ENCODE data around the gene RICTOR. TPM values are rescaled to one million over a fixed set of nuclear protein-coding genes. Genes with fewer than 3 reads are reported as not detected.

The RICTOR gene
- total RNA-seq, 2 donors from 2014 or later, result 21.5 to 36.8 TPM

DNA sequence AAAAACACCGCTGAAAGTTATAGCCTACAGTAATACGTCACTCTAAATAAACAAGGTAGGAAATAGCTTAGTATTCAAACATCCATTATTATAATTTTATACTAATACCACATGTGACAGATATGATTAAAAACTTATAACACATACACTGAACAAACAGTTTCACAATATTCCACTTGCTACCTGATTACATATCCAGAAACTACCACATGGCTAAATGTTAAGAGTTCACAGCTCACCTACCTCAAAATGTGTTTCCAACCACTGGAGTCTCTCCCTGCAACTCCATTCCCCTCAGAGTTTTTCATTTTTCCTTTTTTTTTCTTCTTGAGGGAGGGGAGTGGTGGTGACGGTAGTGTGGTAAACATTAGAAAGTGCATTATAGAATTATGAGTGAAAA is 12.1 kb downstream of the RICTOR start:
- Histone ChIP-seq H3K4me1 (replicated peaks) (no peaks in the 10 kb centered on the region), H3K27ac (no peak overlapping the region), H3K36me3 (no peaks in the 10 kb centered on the region), H3K4me3 (no peak overlapping the region), H3K27me3 (replicated peaks; ENCODE audit: insufficient read depth) (no peaks in the 10 kb centered on the region), H3K9me3 (no peaks in the 10 kb centered on the region)
- TF ChIP-seq, protein P1, sequence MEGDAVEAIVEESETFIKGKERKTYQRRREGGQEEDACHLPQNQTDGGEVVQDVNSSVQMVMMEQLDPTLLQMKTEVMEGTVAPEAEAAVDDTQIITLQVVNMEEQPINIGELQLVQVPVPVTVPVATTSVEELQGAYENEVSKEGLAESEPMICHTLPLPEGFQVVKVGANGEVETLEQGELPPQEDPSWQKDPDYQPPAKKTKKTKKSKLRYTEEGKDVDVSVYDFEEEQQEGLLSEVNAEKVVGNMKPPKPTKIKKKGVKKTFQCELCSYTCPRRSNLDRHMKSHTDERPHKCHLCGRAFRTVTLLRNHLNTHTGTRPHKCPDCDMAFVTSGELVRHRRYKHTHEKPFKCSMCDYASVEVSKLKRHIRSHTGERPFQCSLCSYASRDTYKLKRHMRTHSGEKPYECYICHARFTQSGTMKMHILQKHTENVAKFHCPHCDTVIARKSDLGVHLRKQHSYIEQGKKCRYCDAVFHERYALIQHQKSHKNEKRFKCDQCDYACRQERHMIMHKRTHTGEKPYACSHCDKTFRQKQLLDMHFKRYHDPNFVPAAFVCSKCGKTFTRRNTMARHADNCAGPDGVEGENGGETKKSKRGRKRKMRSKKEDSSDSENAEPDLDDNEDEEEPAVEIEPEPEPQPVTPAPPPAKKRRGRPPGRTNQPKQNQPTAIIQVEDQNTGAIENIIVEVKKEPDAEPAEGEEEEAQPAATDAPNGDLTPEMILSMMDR (IDR thresholded peaks at IDR 0.05), result no peak
- TF ChIP-seq POLR2A (IDR thresholded peaks at IDR 0.05), result no peak
- no peak for TF ChIP-seq POLR2AphosphoS5 (IDR thresholded peaks at IDR 0.05)
- whole genome bisulfite sequencing, result 59% methylated on average over 3 of the region's 3 CpGs
- intact Hi-C loops (cut with DNase I), result no loop called here
- DNase-seq (ENCODE audit: low spot score), result no peak

DNA sequence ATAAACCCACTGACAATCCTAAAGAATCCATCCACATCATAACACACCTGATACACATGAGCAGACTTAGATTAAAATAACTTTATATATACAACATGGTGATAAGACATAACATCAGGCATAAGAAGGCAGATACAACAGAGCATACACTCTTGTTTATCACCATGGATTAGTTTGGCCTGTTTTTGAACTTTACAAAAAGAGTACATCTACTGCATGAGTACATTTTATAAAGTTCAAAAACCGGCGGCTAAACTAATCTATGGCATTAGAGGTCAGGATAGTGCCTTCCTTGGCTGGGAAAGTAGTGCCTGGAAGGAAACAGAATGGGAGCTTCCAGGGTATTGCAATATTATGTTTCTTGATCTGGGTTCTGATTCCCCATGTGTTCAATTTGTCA is 15.1 kb downstream of the RICTOR start:
- H3K27me3 ChIP-seq (replicated peaks; ENCODE audit: insufficient read depth), result no peaks in the 10 kb centered on the region
- H3K9me3 ChIP-seq, result no peaks in the 10 kb centered on the region
- H3K4me1 ChIP-seq (replicated peaks), result no peaks in the 10 kb centered on the region
- TF ChIP-seq, protein P1 (IDR thresholded peaks at IDR 0.05), result no peak
- TF ChIP-seq POLR2A (IDR thresholded peaks at IDR 0.05) (no peak), POLR2AphosphoS5 (IDR thresholded peaks at IDR 0.05) (no peak)
- no peak overlapping the region for H3K4me3 ChIP-seq
- WGBS, result 70% methylated on average over 2 of the region's 2 CpGs
- intact Hi-C loops (cut with DNase I), result no loop called here
- H3K27ac ChIP-seq, result no peak overlapping the region
- no peaks in the 10 kb centered on the region for H3K36me3 ChIP-seq
- DNase-seq (ENCODE audit: low spot score), result no peak

DNA sequence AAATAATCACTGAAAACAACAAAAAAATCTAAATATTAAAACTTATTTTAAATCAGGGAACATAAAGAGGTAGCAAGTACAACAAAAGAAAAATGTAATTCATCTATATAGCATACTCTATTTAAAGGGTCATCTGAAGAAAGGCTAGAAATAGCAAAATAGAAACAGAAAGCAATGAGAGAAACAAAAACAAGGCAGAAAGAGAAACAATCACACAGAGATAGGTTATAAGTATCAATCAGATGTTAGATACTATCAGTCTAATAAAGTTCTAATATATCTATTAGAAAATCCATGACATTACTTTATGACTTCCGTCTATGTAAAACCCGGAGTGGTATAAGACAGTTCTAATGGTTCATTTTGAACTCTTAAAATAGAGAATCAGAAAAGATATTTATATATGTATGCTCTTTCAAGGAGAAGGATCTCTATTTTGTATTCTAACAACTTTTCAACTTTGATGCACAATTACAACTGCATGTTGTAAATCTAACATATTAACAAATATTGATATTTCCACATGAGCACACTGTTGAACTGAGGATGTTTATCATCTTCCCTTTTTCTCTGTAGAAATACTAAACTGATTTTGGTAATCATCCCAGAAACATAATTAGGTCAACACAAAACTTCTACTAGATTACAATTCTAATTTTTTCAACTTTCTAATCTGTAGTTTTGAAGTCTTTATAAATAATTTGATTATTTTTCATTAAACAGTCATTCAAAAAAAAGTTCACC is 15.8 kb downstream of the RICTOR start:
- no peaks in the 10 kb centered on the region for H3K4me1 ChIP-seq (replicated peaks)

DNA sequence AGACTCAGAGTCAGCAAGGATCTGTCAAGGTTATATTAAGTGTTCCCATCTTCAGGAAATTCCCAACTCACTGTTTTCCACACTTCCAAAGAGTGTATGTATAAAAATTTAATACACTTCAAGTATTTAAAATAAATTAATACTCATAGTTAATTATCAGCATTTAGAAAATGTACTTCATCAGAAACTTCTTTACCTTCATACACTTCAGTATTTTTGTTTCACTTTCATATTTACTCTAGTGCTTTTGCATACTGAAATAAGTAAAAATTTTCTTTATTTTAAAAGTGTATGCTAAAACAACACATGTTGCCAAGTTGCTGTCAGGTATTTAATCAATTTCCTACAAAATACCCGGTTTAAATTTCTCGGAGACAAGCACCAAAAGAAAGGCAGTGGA is 16.5 kb downstream of the RICTOR start:
- intact Hi-C loops (cut with DNase I), result no loop called here
- DNase-seq (ENCODE audit: low spot score), result no peak
- Histone ChIP-seq H3K27me3 (replicated peaks; ENCODE audit: insufficient read depth) (no peaks in the 10 kb centered on the region), H3K36me3 (no peaks in the 10 kb centered on the region), H3K4me1 (replicated peaks) (no peaks in the 10 kb centered on the region), H3K27ac (no peak overlapping the region), H3K4me3 (no peak overlapping the region), H3K9me3 (no peaks in the 10 kb centered on the region)
- 18% methylated on average over 2 of the region's 2 CpGs for WGBS
- TF ChIP-seq, protein P1 (IDR thresholded peaks at IDR 0.05), result no peak
- TF ChIP-seq POLR2A (IDR thresholded peaks at IDR 0.05) (no peak), POLR2AphosphoS5 (IDR thresholded peaks at IDR 0.05) (no peak)

More for the DNA sequence above, 15.8 kb downstream of the RICTOR start:
- no peaks in the 10 kb centered on the region for H3K36me3 ChIP-seq
- 59% methylated on average over 2 of the region's 2 CpGs for WGBS
- TF ChIP-seq POLR2A (IDR thresholded peaks at IDR 0.05), result no peak
- TF ChIP-seq, protein P1 (IDR thresholded peaks at IDR 0.05), result no peak
- no peak for TF ChIP-seq POLR2AphosphoS5 (IDR thresholded peaks at IDR 0.05)
- H3K27me3 ChIP-seq (replicated peaks; ENCODE audit: insufficient read depth), result no peaks in the 10 kb centered on the region
- intact Hi-C loops (cut with DNase I), result no loop called here
- DNase-seq (ENCODE audit: low spot score), result no peak
- H3K4me3 ChIP-seq, result no peak overlapping the region
- no peak overlapping the region for H3K27ac ChIP-seq
- H3K9me3 ChIP-seq, result no peaks in the 10 kb centered on the region

DNA sequence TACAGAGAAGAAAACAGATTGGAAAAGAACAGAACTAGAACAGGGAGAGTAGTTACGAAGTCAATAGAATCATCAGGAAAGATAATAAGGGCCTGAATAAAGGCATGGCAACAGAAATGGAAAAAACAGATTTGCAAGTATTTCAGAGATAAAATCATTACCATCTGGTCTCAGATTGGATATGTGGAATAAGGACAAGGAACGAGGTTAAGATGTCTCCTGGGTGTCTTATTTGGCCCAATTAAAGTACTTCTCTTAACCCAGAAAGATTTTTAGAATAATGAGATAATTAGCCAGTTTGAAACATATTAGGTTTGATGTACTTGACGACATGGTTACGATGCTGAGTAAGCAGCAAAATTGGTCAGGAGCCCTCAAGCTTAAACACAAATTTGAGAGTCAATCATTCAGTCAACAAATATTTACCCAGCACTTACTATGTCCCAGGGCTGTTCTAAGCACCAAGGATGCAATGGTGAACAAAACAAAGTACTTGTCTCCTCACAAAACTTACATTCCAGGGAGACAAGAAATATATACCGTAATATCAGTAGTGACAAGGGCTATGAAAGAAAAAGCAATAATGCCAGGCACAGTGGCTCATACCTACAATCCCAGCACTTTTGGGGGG is 18.3 kb downstream of the RICTOR start:
- no peak for TF ChIP-seq POLR2AphosphoS5 (IDR thresholded peaks at IDR 0.05)
- no peak for TF ChIP-seq POLR2A (IDR thresholded peaks at IDR 0.05)
- TF ChIP-seq, protein P1 (IDR thresholded peaks at IDR 0.05), result no peak
- Histone ChIP-seq H3K4me1 (replicated peaks) (no peaks in the 10 kb centered on the region), H3K27me3 (replicated peaks; ENCODE audit: insufficient read depth) (no peaks in the 10 kb centered on the region), H3K27ac (no peak overlapping the region), H3K4me3 (no peak overlapping the region), H3K9me3 (no peaks in the 10 kb centered on the region), H3K36me3 (no peaks in the 10 kb centered on the region)
- intact Hi-C loops (cut with DNase I), result no loop called here
- no peak for DNase-seq (ENCODE audit: low spot score)
- 76% methylated on average over 5 of the region's 5 CpGs for WGBS
